ENCODE data around the gene RTN4R. TPM values are rescaled to one million over a fixed set of nuclear protein-coding genes. Genes with fewer than 3 reads are reported as not detected.

RTN4R gene
- total and polyA plus RNA-seq, 11 donors, result 0.53 to 2.6 (median 1.4) TPM

DNA sequence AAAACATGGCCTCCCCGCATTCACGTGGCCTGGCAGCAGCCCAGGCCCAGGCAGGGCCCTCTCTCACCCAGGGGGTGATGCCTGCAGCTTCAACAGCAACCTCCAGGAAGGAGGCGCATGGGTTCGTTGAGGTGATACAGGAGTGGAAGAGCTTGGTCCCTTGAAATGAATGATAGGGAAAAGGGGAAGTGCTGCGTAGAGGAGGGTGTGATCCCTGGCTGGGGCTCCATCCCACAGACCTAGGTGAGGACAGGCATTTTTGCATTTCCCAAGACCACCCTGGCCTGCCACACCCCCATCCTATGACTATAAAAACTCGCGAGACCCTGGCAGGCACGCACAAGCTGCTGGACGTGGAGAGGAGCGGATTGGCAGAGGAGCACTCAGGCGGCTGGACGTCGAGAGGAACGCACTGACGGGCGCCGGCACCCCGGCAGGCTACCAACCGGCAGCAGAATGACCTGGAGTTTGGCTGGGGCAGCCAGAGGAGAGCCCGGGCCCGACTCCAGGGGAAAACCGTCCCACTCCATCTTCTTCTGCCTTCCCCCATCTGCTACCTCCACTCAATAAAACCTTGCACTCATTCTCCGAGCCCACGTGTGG, 32.6 kb downstream of the RTN4R start:
- H3K27me3 ChIP-seq, result no peaks in the 10 kb centered on the region
- H3K4me1 ChIP-seq, result peaks cover 3 to 27% (median 23%) of the 10 kb centered on the region in 12 donors
- TF ChIP-seq POLR2A (IDR thresholded peaks at IDR 0.05) (no peak), CTCF (IDR thresholded peaks at IDR 0.05) (no peak)
- DNase-seq (no peak), ATAC-seq (no peak)
- no peaks in the 10 kb centered on the region for H3K9me3 ChIP-seq
- no peak overlapping the region for H3K4me3 ChIP-seq
- WGBS, 4 donors, result 87 to 94% (median 91%) methylated on average over 24 of the region's 24 CpGs
- no peaks in the 10 kb centered on the region for H3K36me3 ChIP-seq
- intact Hi-C loops (cut with DNase I), result loop anchor here in 1 of 10 donors (5.0 kb wide), 1 partner anchor 58 kb away; no protein-coding TSS in a partner anchor
- no peak overlapping the region for H3K27ac ChIP-seq

DNA sequence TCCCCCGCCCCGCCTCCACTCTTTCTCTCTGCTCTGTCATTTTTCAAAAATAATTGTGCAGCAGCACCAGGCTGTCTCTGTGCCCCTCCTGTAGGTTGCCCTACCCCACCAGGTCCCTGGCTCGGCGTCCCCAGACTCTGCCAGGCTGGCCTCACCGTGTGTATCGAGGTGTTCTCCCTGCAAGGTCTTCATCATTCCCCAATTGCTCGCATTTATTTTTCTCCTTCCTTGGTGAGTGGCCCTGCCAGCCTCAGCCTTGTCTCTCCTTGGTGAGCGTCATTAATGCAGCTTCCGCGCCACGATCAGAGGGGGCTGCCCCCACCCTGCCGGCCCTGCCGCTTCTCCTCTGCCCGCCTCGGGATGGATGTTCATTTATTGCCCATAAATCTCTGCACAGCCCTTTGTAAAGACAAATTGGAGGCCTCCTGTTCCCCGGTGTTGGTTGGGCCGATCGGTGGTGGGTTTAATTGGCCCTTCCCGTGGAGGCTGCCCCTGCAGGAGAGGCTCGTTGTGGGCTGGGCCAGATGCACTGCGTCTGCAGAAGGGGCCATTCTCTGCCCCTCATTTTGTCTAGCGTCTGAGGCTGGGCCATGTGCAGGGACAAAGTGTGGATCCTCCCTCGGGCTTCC, 33.2 kb downstream of the RTN4R start:
- intact Hi-C loops (cut with DNase I), result loop anchor here in 1 of 10 donors (5.0 kb wide), 1 partner anchor 58 kb away; no protein-coding TSS in a partner anchor

GRCh38 chr22:20234314-20234682, 33.8 kb downstream of the RTN4R start:
- H3K4me3 ChIP-seq, result no peak overlapping the region
- DNase-seq (no peak), ATAC-seq (no peak)
- TF ChIP-seq POLR2A (IDR thresholded peaks at IDR 0.05), result no peak
- no peak for TF ChIP-seq CTCF (IDR thresholded peaks at IDR 0.05)
- H3K27me3 ChIP-seq, result no peaks in the 10 kb centered on the region
- intact Hi-C loops (cut with DNase I), result no loop called here
- no peaks in the 10 kb centered on the region for H3K9me3 ChIP-seq
- H3K36me3 ChIP-seq, result no peaks in the 10 kb centered on the region
- WGBS, 4 donors, result 95 to 99% (median 96%) methylated on average over 10 of the region's 10 CpGs
- H3K27ac ChIP-seq, result no peak overlapping the region
- H3K4me1 ChIP-seq, result peaks cover 2 to 27% (median 18%) of the 10 kb centered on the region in 12 donors

More for the DNA sequence above, 33.2 kb downstream of the RTN4R start:
- no peak overlapping the region for H3K4me3 ChIP-seq
- H3K9me3 ChIP-seq, result no peaks in the 10 kb centered on the region
- 88 to 93% (median 90%) methylated on average over 23 of the region's 23 CpGs for WGBS, 4 donors
- TF ChIP-seq CTCF (IDR thresholded peaks at IDR 0.05), result no peak
- TF ChIP-seq POLR2A (IDR thresholded peaks at IDR 0.05), result no peak
- no peaks in the 10 kb centered on the region for H3K36me3 ChIP-seq
- H3K27me3 ChIP-seq, result no peaks in the 10 kb centered on the region
- H3K4me1 ChIP-seq, result peaks cover 3 to 27% (median 22%) of the 10 kb centered on the region in 12 donors
- DNase-seq (no peak), ATAC-seq (no peak)
- H3K27ac ChIP-seq, result no peak overlapping the region

DNA sequence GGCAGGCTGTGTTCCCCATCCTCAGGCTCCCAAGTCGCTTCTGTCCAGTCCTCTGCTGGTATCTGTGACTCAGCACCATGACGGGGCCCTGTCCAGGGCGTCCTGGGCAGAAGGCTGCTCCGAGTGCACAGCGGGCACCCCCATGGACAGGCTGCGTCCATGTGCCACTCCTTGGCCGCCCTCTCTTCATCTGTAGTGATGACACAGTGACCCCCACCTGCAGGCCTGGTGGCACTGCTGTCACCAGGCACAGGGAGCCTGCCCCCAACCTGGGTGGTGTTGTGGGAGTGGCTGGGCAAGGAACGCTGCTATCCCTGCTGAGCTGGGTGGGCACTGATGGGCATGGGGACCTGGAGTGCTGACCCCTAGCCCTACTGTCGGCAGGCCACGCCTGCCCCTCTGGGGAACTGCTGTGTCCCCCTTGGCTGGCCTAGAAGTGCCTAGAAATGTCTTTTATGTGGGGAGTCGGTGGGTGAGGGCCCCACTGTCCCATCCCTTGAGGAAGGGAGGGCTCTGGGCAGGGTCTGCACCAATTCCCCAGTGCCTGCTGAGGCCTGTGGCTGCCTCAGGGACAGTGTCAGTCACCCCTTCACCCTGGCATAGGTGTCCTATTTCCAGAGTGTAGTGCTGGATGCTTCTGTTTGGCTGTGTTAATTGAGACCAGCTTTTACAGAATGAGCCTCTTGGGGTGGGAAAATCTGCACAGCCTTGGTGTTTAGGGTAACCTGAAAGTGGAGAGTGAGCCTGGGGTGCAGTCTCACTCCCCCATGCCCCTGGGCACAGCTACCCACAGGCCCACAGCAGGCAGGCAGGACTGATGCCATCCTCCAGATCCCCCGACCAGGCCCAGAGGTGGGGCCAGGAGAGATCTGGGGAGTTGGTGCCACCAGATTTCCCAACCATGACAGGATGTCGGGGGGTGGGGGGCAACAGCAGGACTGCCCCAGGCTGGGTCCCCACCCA, 34.5 kb downstream of the RTN4R start:
- Histone ChIP-seq H3K4me1 (peaks cover 0 to 21% (median 11%) of the 10 kb centered on the region in 12 donors), H3K4me3 (no peak overlapping the region), H3K36me3 (no peaks in the 10 kb centered on the region), H3K27me3 (no peaks in the 10 kb centered on the region), H3K9me3 (no peaks in the 10 kb centered on the region), H3K27ac (no peak overlapping the region)
- WGBS, 4 donors, result 94 to 97% (median 94%) methylated on average over 10 to 13 of the region's 13 CpGs
- DNase-seq, result no peak
- ATAC-seq, result no peak
- intact Hi-C loops (cut with DNase I), result no loop called here
- TF ChIP-seq CTCF (IDR thresholded peaks at IDR 0.05), result no peak
- no peak for TF ChIP-seq POLR2A (IDR thresholded peaks at IDR 0.05)
